Neural progenitor cell (in vitro differentiated cells): Measurements from ENCODE around the gene NLRP6.
"Not testable (repeated sequence)": the region's sequence is repeated elsewhere in the genome, so short reads cannot be mapped to it uniquely, and the experiment has no call there.

Experiments
- CTCF ChIP-seq: fragments of 200-600 bp; sonication (generic); IDR thresholded peaks from 2 replicates; pipeline ENCODE4 v1.5.1; 2017; ENCODE audit warnings: antibody characterized with exemption, mild to moderate bottlenecking
- EZH2 ChIP-seq: fragments of 200-600 bp; sonication (generic); IDR thresholded peaks from 2 replicates; pipeline ENCODE4 v1.6.1; 2017; ENCODE audit warnings: antibody characterized with exemption, mild to moderate bottlenecking, moderate library complexity

GRCh38 chr11:268716-269145 lies 9.5 kb upstream of the NLRP6 start:
- not testable (repeated sequence) for TF ChIP-seq CTCF, EZH2
